C4-2B (cell line): Measurements from ENCODE around the gene ASGR1.

Source experiments
- H3K27ac ChIP-seq: fragments of 450-650 bp; 2 replicates; pipeline ENCODE4 v1.5.1; 2017
- CTCF ChIP-seq: fragments of 450-650 bp; conservative IDR thresholded peaks from 2 replicates; pipeline ENCODE4 v1.5.1; 2017; ENCODE audit warnings: mild to moderate bottlenecking
- ZFX ChIP-seq: fragments of 450-650 bp; IDR thresholded peaks from 2 replicates; pipeline ENCODE4 v1.6.1; 2017

The ASGR1 gene

DNA sequence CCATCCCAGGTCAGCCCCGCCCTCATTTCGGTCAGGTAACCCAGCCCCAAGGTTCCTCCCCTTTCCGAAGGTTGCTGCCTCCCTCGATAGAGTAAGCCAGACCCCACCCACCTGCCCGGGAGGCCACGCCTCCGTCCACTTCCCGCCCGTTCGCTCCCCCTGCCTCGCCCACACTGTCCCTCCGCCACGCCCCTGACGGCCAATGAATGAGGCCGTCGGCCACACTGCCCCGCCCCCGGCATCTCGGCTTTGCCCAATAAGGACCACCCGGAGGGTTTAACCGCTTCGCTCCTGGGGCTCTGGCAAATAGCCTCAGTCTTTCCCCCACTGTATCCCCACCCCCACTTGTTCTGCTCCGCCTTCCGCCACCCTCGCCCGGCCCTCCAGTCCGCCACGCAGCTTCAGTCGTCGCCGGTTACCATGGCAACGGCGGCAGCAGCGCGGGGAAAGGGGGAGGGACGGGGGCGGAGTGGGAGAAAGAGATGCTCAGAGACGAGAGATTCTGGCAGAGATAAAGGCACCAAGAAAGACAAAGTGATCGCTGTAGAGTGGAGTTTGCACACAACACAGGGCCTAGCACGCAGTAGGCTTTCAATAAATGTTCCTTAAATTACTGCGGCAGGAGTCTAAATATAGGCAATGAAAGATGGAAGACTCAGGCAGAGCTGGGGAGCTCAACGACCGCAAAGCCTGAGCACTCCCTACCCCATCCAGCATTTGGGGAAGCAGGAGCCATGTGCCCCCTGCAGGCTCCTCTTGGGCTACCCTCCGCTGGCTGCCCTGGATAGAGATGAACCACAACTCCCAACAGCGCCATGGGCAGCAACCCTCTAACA lies 35.3 kb upstream of the ASGR1 start:
- H3K27ac ChIP-seq: no peak overlapping the region
- peak; percentile 55 for TF ChIP-seq CTCF
- no peak for TF ChIP-seq ZFX

DNA sequence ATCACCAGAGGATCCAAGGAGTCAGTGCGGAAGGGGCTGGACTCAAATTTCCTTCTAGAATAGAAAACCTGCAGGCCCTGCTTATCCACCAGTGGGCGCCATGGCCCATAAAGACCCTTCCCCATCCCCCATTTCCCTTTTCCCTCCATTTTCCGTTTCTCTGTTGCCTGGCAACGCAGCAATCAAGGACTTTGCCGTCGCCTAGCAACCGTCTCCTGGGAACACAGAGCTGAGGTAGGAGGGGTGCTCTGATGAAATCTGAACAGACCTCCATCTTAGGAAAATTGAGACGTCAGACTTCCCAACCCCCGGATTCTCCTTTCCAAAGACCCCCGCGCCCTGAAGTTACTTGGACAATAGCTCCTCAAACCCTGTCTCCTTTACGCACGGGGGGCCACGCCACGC lies 34.7 kb upstream of the ASGR1 start:
- H3K27ac ChIP-seq: no peak overlapping the region
- TF ChIP-seq ZFX: no peak
- no peak; the same call in 1 of the 2 replicates for TF ChIP-seq CTCF

DNA sequence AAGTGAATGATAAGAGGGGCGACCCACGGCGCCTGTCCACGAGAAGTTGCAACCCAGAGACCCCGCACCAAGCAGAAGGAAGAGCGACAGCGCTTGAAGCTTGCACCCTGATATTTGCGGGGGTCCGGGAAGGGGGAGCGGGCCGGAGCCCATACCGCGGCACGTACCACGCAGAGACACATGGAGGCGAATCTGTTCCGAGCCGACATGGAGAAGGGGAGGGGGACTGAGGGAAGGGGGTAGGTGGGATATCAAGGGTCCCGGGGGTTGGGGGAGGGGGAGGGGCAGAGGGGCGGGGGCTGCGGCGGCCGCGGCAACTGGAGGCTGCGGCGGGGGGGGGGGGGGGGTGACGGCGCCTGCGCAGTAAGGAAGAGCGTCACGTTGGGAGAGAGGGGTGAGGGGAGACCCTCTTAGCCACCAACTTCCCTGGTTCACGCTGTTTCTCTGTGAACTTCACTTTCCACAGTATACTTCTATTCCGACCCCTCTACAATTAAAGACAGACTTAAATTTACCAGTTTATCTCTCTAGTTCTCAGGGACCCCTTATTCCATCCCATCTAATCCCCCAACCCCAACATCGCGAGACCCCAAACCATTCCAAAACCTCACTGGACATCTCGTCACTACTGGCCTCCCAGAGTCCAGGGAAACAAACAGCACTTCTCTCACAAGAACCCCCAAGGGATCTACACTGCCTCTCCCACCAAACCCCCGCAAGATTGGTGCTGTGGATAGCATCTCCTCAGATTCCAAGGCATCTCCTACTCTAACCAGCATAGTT lies 32.5 kb upstream of the ASGR1 start:
- H3K27ac ChIP-seq: no peak overlapping the region
- TF ChIP-seq ZFX (no peak), CTCF (no peak)

GRCh38 chr17:7208754-7209460 lies 29.7 kb upstream of the ASGR1 start:
- no peak overlapping the region for H3K27ac ChIP-seq
- TF ChIP-seq CTCF: no peak
- no peak for TF ChIP-seq ZFX

GRCh38 chr17:7208027-7208571 lies 28.9 kb upstream of the ASGR1 start:
- TF ChIP-seq CTCF (no peak), ZFX (no peak)
- no peak overlapping the region for H3K27ac ChIP-seq

DNA sequence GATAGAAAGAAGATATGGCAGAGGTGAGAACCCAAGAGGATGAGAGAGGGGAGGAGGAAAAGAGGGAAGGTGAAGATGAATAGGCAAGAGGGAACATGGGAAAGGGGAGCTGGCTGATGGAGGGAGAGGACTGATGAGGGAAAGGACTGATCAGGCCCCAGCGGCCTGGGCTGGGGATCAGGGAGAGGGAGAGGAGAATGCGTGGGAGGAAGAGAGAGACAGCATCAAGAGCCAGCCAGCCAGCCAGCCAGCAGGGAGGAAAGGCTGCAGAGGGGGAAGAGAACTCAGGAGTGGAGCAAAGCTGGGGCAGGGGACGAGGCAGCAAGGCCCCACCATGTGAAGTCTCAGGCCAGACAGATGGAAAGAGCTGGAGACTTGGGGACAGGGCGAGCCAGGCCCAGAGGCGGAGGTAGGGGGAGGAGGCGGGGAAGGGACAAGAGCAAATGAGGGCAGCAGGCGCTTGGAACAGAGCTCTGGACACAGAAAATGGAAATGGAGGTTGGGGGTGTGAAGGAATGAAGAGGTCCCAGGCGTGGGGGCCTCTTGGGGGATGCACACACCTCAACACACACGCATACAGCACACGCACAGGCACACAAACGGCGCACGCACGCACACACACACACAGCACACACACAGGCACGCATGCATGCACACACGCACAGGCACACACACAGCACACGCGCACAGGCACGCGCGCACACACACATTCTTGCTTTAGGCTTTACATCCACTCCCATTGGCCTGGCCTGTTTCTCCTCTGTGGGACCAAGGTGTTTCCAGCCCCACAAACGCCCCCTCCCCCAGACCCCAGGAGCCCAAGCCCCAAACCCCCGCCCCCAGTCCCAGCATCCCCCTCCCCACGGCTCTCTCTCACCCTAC lies 28.2 kb upstream of the ASGR1 start:
- H3K27ac ChIP-seq: no peak overlapping the region
- TF ChIP-seq ZFX: no peak
- TF ChIP-seq CTCF: no peak
